PC-9 (cell line): ENCODE measurements around the gene JMJD6.
"Not testable (repeated sequence)": the region's sequence is repeated elsewhere in the genome, so short reads cannot be mapped to it uniquely, and the experiment has no call there.

Experiments used
- CTCF ChIP-seq: fragments of 200-600 bp; sonication (generic); conservative IDR thresholded peaks from 2 replicates; pipeline ENCODE4 v1.6.1; 2017; ENCODE audit warnings: mixed run types, antibody characterized with exemption, mild to moderate bottlenecking, moderate library complexity
- EZH2 ChIP-seq: fragments of 200-600 bp; sonication (generic); IDR thresholded peaks from 2 replicates; pipeline ENCODE4 v1.8.0; 2017; ENCODE audit warnings: antibody characterized with exemption, low read depth

- not testable (repeated sequence) for TF ChIP-seq CTCF, EZH2
Observed at GRCh38 chr17:76712321-76712720, 14.1 kb downstream of the JMJD6 start.
